HG03280 (cell line): ENCODE results near the gene ANXA5.

Source experiments
- ATAC-seq: cut with Tn5 transposase; IDR thresholded peaks from one replicate; pipeline ENCODE4 v1.9.1; 2021; ENCODE audit warnings: mild to moderate bottlenecking, moderate library complexity; ENCODE audit not compliant: unreplicated experiment

The ANXA5 gene

GRCh38 chr4:121650741-121651140, 46.0 kb downstream of the ANXA5 start:
- no peak for ATAC-seq

- ATAC-seq = no peak
These were observed 48.3 kb downstream of the ANXA5 start for GRCh38 chr4:121648516-121648915.

GRCh38 chr4:121642876-121643585, 53.7 kb downstream of the ANXA5 start:
- no peak for ATAC-seq

- no peak for ATAC-seq
These were observed 54.5 kb downstream of the ANXA5 start for GRCh38 chr4:121642292-121642691.

- no peak for ATAC-seq
These were observed 63.1 kb downstream of the ANXA5 start for GRCh38 chr4:121633653-121634052.

GRCh38 chr4:121632636-121633035, 64.1 kb downstream of the ANXA5 start:
- ATAC-seq = no peak
